Natural killer cell (primary cell): Measurements from ENCODE around the gene CMIP. TPM values are rescaled to one million over a fixed set of nuclear protein-coding genes. Genes with fewer than 3 reads are reported as not detected.
A peak's percentile ranks its signal among the peaks of the same experiment; 100 is the strongest.

Experiments
- ATAC-seq, 3 donors: fragments of 150-1000 bp in 2 of 3; fragments of 200-7000 bp in 1 of 3; cut with Tn5 transposase; 1 replicate in 1 of 3; 2 replicates in 2 of 3; pipeline ENCODE4 v1.10.0; 2021; ENCODE audit warnings: mild to moderate bottlenecking in 2 of 3, moderate library complexity in 2 of 3
- DNase-seq, 2 donors: peaks; one replicate each; pipeline versions ENCODE4 v3.0.0 to v3.0.0-alpha.2; 2013 to 2021; ENCODE audit warnings: mixed read lengths in 1 of 2
- H3K27ac ChIP-seq: one replicate; pipeline ENCODE4 v1.5.1; 2013; ENCODE audit warnings: mild to moderate bottlenecking, low read length
- H3K27me3 ChIP-seq: one replicate; pipeline ENCODE4 v1.6.1; 2013; ENCODE audit warnings: low read length; ENCODE audit not compliant: control insufficient read depth, insufficient read depth
- H3K36me3 ChIP-seq: one replicate; pipeline ENCODE4 v1.6.1; 2013; ENCODE audit warnings: low read length; ENCODE audit not compliant: control insufficient read depth, insufficient read depth
- H3K4me1 ChIP-seq: one replicate; pipeline ENCODE4 v1.6.1; 2013; ENCODE audit warnings: low read length; ENCODE audit not compliant: control insufficient read depth, insufficient read depth
- H3K4me3 ChIP-seq: one replicate; pipeline ENCODE4 v1.5.1; 2013; ENCODE audit warnings: low read length
- H3K9me3 ChIP-seq: one replicate; pipeline ENCODE4 v1.6.1; 2013; ENCODE audit warnings: low read length; ENCODE audit not compliant: control insufficient read depth, insufficient read depth
- H3K27ac Mint-ChIP-seq, 2 donors: one replicate each; pipeline ENCODE4 v1.8.0; 2022; ENCODE audit warnings: mild to moderate bottlenecking in 2 of 2, mixed read lengths in 2 of 2, moderate library complexity in 1 of 2
- H3K27me3 Mint-ChIP-seq, 2 donors: one replicate each; pipeline ENCODE4 v1.8.0; 2022; ENCODE audit warnings: low read depth in 2 of 2, mixed read lengths in 2 of 2
- H3K36me3 Mint-ChIP-seq: one replicate; pipeline ENCODE4 v1.8.0; 2022; ENCODE audit warnings: mixed read lengths
- H3K4me1 Mint-ChIP-seq, 2 donors: one replicate each; pipeline ENCODE4 v1.8.0; 2022; ENCODE audit warnings: mixed read lengths in 2 of 2
- H3K4me3 Mint-ChIP-seq: one replicate; pipeline ENCODE4 v1.8.0; 2022; ENCODE audit warnings: mild to moderate bottlenecking, moderate library complexity, mixed read lengths
- H3K9me3 Mint-ChIP-seq, 2 donors: one replicate each; pipeline ENCODE4 v1.8.0; 2022; ENCODE audit warnings: mixed read lengths in 2 of 2
- CTCF ChIP-seq: fragments of 200-600 bp; IDR thresholded peaks from one replicate; pipeline ENCODE4 v1.8.0; 2022; ENCODE audit warnings: antibody characterized with exemption
- WGBS: methylation state at CpG from one replicate; pipeline ENCODE4 v1.1.7; 2013; ENCODE audit warnings: missing lambda C conversion rate; ENCODE audit not compliant: insufficient coverage; 5-methylcytosine and 5-hydroxymethylcytosine counted together
- intact Hi-C: fragments of 100-400 bp; cut with micrococcal nuclease; formaldehyde crosslinking; loops from one replicate; pipeline ENCODE4 v1.14.2; 2022
- total RNA-seq, 4 donors: library from RNA; stranded (reverse); fragments of 120-200 nt in 1 of 4; gene quantifications; one replicate each; pipeline versions ENCODE4 v1.2.3 to v1.2.4, GENCODE V29; 2013 to 2022

Gene CMIP
- total RNA-seq, 3 donors from 2014 or later (not counting 1 experiment from before 2014, with no cell fraction given) = 88.2 to 115 (median 91.5) TPM

GRCh38 chr16:81530296-81530721 is 85.7 kb downstream of the CMIP start:
- H3K27ac Mint-ChIP-seq = peak overlapping the region in 1 of 2 donors; percentile 20
- H3K4me3 ChIP-seq = no peak overlapping the region

DNA sequence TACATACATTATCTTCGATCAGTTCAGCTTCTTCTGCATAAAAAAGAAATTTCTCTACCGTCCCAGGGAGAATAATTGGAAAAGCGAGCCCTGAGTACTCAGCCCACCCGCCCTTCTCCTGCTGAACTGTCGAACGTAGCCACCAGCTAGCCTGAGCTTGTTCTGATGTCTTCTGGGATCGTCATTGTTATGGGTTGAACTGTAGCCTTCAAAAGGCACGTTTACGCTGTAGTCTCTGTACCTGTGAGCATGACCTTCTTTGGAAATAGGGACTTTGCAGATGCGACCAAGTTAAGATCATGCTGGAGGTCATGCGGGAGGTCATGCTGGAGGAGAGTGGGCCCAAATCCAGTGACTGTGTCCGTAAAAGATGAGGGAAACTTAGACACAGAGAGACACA is 86.2 kb downstream of the CMIP start:
- 97% methylated on average over 12 of the region's 12 CpGs for WGBS
- Histone ChIP-seq H3K4me1 (peaks cover 24% of the 10 kb centered on the region), H3K4me3 (no peak overlapping the region), H3K36me3 (no peaks in the 10 kb centered on the region), H3K27me3 (no peaks in the 10 kb centered on the region), H3K27ac (no peak overlapping the region), H3K9me3 (no peaks in the 10 kb centered on the region)
- H3K9me3 Mint-ChIP-seq = no peaks in the 10 kb centered on the region
- intact Hi-C loops = no loop called here
- no peak for DNase-seq
- H3K27ac Mint-ChIP-seq = peak overlapping the region in 1 of 2 donors; percentile 20
- H3K36me3 Mint-ChIP-seq = no peaks in the 10 kb centered on the region
- no peaks in the 10 kb centered on the region for H3K27me3 Mint-ChIP-seq
- no peak for TF ChIP-seq CTCF
- H3K4me1 Mint-ChIP-seq = peaks cover 59 to 68% of the 10 kb centered on the region in 2 donors
- ATAC-seq = no peak
- no peak overlapping the region for H3K4me3 Mint-ChIP-seq

More at GRCh38 chr16:81530296-81530721, 85.7 kb downstream of the CMIP start:
- DNase-seq = no peak
- H3K4me1 ChIP-seq = peaks cover 27% of the 10 kb centered on the region
- H3K4me3 Mint-ChIP-seq = no peak overlapping the region
- H3K27ac ChIP-seq = no peak overlapping the region
- ATAC-seq = no peak
- no peaks in the 10 kb centered on the region for H3K36me3 ChIP-seq
- 94% methylated on average over 16 of the region's 16 CpGs for WGBS
- H3K27me3 Mint-ChIP-seq = no peaks in the 10 kb centered on the region
- H3K4me1 Mint-ChIP-seq = peaks cover 63 to 73% of the 10 kb centered on the region in 2 donors
- no peaks in the 10 kb centered on the region for H3K27me3 ChIP-seq
- intact Hi-C loops = no loop called here
- H3K9me3 Mint-ChIP-seq = no peaks in the 10 kb centered on the region
- no peaks in the 10 kb centered on the region for H3K9me3 ChIP-seq
- TF ChIP-seq CTCF = no peak
- H3K36me3 Mint-ChIP-seq = no peaks in the 10 kb centered on the region

DNA sequence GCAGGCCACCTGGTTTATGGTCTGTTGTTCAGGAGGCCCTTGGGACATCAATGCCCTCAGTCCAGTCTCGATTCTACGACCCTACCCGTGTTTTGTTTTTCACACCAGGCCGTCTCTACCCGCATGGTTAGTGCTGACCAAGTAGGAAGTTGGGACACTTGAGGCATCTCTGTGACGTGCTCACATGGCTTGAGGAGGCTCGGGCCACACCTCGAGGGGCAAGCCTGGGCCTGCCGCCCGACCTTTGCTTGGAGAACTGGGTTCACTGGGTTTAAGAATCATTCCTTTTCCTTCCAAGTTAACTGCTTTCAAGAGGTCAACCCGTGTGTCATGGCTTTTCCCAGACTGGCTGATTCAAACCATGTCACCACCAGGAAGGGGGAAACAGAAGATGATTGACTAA is 86.8 kb downstream of the CMIP start:
- H3K4me3 ChIP-seq = no peak overlapping the region
- intact Hi-C loops = no loop called here
- no peak for DNase-seq
- Mint-ChIP-seq H3K27me3 (no peaks in the 10 kb centered on the region), H3K27ac (no peak overlapping the region), H3K9me3 (no peaks in the 10 kb centered on the region), H3K4me1 (peaks cover 53 to 62% of the 10 kb centered on the region in 2 donors), H3K4me3 (no peak overlapping the region), H3K36me3 (no peaks in the 10 kb centered on the region)
- H3K27ac ChIP-seq = no peak overlapping the region
- peaks cover 19% of the 10 kb centered on the region for H3K4me1 ChIP-seq
- no peak for TF ChIP-seq CTCF
- 84% methylated on average over 10 of the region's 11 CpGs for WGBS
- H3K36me3 ChIP-seq = peaks cover 1% of the 10 kb centered on the region
- no peak for ATAC-seq
- H3K27me3 ChIP-seq = no peaks in the 10 kb centered on the region
- H3K9me3 ChIP-seq = no peaks in the 10 kb centered on the region

DNA sequence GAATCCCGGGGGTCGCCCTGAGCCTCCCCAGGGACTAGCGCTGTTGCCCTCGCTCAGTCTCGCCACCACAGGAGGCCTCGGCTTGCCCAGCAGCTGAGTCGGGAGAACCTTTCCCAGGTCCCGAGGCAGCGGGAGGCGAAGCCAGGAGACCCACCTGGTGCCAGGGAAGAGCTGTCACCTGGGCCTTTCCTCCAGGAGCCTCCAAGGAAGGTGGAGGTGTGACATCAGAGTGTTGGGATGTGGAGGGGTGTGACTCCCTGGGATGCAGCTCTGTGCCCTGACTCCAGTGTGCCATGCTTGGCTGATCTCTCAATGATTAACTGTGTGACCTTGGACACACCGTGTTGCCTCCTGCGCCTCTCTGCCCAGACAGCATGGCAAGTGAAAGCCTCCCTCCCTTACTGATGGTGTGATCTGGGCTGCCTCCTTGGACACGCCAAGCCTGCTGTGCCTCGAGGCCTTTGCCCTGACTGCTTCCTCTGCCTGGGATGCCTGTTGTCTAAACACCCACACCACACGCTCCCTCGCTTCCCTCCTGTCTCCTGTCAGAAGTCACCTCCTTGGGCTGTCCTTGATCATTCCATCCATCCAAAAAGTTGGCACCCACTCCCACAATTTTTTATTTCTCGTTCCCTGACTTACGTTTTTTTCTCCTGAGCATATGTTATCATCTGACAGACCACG is 88.0 kb downstream of the CMIP start:
- no peak for DNase-seq
- Histone ChIP-seq H3K9me3 (no peaks in the 10 kb centered on the region), H3K4me1 (peaks cover 7% of the 10 kb centered on the region), H3K27me3 (no peaks in the 10 kb centered on the region), H3K27ac (no peak overlapping the region), H3K36me3 (peaks cover 1% of the 10 kb centered on the region), H3K4me3 (no peak overlapping the region)
- Mint-ChIP-seq H3K36me3 (no peaks in the 10 kb centered on the region), H3K27me3 (no peaks in the 10 kb centered on the region), H3K9me3 (no peaks in the 10 kb centered on the region), H3K4me3 (no peak overlapping the region), H3K27ac (peak overlapping the region; percentile 61 to 73), H3K4me1 (peaks cover 42 to 52% of the 10 kb centered on the region in 2 donors)
- TF ChIP-seq CTCF = no peak
- intact Hi-C loops = no loop called here
- no peak for ATAC-seq
- WGBS = 87% methylated on average over 19 of the region's 19 CpGs
